ENCODE results near the gene SOBP.

- TF ChIP-seq EP300 (IDR thresholded peaks at IDR 0.05) (no peak), POLR2A (IDR thresholded peaks at IDR 0.05) (no peak)
- TF ChIP-seq, protein P1, sequence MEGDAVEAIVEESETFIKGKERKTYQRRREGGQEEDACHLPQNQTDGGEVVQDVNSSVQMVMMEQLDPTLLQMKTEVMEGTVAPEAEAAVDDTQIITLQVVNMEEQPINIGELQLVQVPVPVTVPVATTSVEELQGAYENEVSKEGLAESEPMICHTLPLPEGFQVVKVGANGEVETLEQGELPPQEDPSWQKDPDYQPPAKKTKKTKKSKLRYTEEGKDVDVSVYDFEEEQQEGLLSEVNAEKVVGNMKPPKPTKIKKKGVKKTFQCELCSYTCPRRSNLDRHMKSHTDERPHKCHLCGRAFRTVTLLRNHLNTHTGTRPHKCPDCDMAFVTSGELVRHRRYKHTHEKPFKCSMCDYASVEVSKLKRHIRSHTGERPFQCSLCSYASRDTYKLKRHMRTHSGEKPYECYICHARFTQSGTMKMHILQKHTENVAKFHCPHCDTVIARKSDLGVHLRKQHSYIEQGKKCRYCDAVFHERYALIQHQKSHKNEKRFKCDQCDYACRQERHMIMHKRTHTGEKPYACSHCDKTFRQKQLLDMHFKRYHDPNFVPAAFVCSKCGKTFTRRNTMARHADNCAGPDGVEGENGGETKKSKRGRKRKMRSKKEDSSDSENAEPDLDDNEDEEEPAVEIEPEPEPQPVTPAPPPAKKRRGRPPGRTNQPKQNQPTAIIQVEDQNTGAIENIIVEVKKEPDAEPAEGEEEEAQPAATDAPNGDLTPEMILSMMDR (IDR thresholded peaks at IDR 0.05) = no peak
Measured at GRCh38 chr6:107689951-107690642, 200.2 kb downstream of the SOBP start.
